GM18511 (cell line): ENCODE data around the gene PRKCB.

Experiments used
- ATAC-seq: cut with Tn5 transposase; IDR thresholded peaks from one replicate; pipeline ENCODE4 v1.9.1; 2021; ENCODE audit warnings: mild to moderate bottlenecking, moderate library complexity; ENCODE audit not compliant: unreplicated experiment

PRKCB gene

GRCh38 chr16:23863511-23864422, 28.0 kb downstream of the PRKCB start:
- peak; percentile 80 for ATAC-seq

- ATAC-seq: no peak
Observed at GRCh38 chr16:23865853-23866252, 30.1 kb downstream of the PRKCB start.

- ATAC-seq: no peak
Observed at GRCh38 chr16:23866621-23867020, 30.8 kb downstream of the PRKCB start.

- ATAC-seq: no peak
Observed at GRCh38 chr16:23867566-23867965, 31.8 kb downstream of the PRKCB start.

GRCh38 chr16:23868136-23868535, 32.4 kb downstream of the PRKCB start:
- ATAC-seq: no peak

GRCh38 chr16:23869052-23869451, 33.3 kb downstream of the PRKCB start:
- ATAC-seq: no peak

GRCh38 chr16:23871924-23872323, 36.1 kb downstream of the PRKCB start:
- ATAC-seq: no peak

- no peak for ATAC-seq
Observed at GRCh38 chr16:23874613-23875294, 39.0 kb downstream of the PRKCB start.

- ATAC-seq: no peak
Observed at GRCh38 chr16:23876256-23876896, 40.6 kb downstream of the PRKCB start.

GRCh38 chr16:23877107-23878070, 41.6 kb downstream of the PRKCB start:
- no peak for ATAC-seq

- no peak for ATAC-seq
Observed at GRCh38 chr16:23879735-23880373, 44.1 kb downstream of the PRKCB start.

- no peak for ATAC-seq
Observed at GRCh38 chr16:23889189-23889588, 53.4 kb downstream of the PRKCB start.

- ATAC-seq: no peak
Observed at GRCh38 chr16:23893986-23894385, 58.2 kb downstream of the PRKCB start.

- ATAC-seq: no peak
Observed at GRCh38 chr16:23895052-23895451, 59.3 kb downstream of the PRKCB start.

GRCh38 chr16:23896832-23897821, 61.3 kb downstream of the PRKCB start:
- no peak for ATAC-seq

GRCh38 chr16:23898682-23899430, 63.1 kb downstream of the PRKCB start:
- no peak for ATAC-seq

- ATAC-seq: no peak
Observed at GRCh38 chr16:23899869-23900268, 64.1 kb downstream of the PRKCB start.
